Inferior parietal cortex (tissue), 1 donor: ENCODE results near the gene TSPY10.
"Not testable (repeated sequence)": the region's sequence is repeated elsewhere in the genome, so short reads cannot be mapped to it uniquely, and the experiment has no call there.

Source experiments
- DNase-seq: peaks from one replicate; pipeline ENCODE4 v3.0.0-alpha.2; 2016; ENCODE audit errors: extremely low spot score

Gene TSPY10

DNA sequence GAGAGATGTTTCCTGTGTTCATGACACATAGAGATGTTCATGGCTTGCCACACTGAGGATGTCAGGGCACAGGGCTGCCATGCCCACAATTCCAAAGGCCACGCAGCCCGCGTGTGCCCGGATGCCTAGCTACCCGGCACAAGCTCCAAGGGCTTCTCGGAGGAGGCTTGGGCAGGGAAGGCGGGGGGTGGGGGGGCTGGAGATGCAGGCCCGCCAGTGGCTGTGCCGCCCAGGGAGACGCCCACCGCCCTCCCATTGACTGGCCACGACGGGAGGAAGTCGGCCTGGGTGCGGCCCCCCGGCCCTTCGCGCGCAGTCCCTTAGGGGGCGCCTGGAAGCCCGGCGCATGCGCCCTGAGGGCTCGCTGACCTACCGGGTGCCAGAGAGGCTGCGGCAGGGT is at the start of gene TSPY10:
TSPY10 (plus strand) TSS at position 301 of the 400 bp plus-strand sequence; CDS start at position 347, 46 bp downstream.
- DNase-seq: not testable (repeated sequence)

GRCh38 chrY:9486967-9487366 is 40.7 kb upstream of the TSPY10 start, which contains the start of gene TSPY9:
Gene TSPY9, plus strand, starts transcription at chrY:9487267. Its CDS starts 46 bp downstream, at chrY:9487313.
- DNase-seq: not testable (repeated sequence)

GRCh38 chrY:9504396-9504795 is 23.3 kb upstream of the TSPY10 start:
- DNase-seq: not testable (repeated sequence)

DNA sequence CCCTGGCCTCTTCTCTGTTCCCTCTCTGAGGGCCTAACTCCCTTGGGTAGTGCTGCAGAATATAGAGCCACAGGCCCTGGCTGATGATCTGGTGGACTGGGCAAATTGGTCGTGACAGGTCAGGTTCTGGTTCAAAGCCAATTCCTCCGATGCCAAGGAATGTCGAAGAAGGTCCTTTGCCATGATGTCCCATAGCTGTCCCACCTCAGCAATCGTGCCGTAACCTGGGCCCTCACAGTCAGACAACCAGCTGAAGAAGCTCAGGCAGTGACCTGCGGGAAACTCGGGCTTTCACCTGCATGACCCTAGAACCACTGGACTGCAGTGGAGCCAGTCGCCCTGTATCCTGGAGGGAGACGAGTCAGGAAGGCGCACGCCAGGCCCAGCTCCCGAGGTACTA is 11.4 kb upstream of the TSPY10 start:
- DNase-seq: not testable (repeated sequence)
